HG03159 (cell line): ENCODE data around the gene TLE2.
A peak's percentile ranks its signal among the peaks of the same experiment; 100 is the strongest.
"Not testable (repeated sequence)": the region's sequence is repeated elsewhere in the genome, so short reads cannot be mapped to it uniquely, and the experiment has no call there.

Source experiments
- ATAC-seq: cut with Tn5 transposase; IDR thresholded peaks from one replicate; pipeline ENCODE4 v1.9.1; 2021; ENCODE audit warnings: mild to moderate bottlenecking, moderate library complexity; ENCODE audit not compliant: unreplicated experiment

Gene TLE2

GRCh38 chr19:3038214-3038613 is 9.1 kb upstream of the TLE2 start:
- ATAC-seq, result no peak

- not testable (repeated sequence) for ATAC-seq
Observed at GRCh38 chr19:3036977-3037544, 8.0 kb upstream of the TLE2 start.

GRCh38 chr19:3036119-3036976 is 7.3 kb upstream of the TLE2 start:
- peak; percentile 61 for ATAC-seq

- ATAC-seq, result peak; percentile 80
Observed at GRCh38 chr19:3035542-3036118, 6.5 kb upstream of the TLE2 start.

- ATAC-seq, result no peak
Observed at GRCh38 chr19:3034656-3035541, 5.8 kb upstream of the TLE2 start.

GRCh38 chr19:3034406-3034655 is 5.3 kb upstream of the TLE2 start:
- ATAC-seq, result no peak

- ATAC-seq, result no peak
Observed at GRCh38 chr19:3033595-3034405, 4.7 kb upstream of the TLE2 start.

GRCh38 chr19:3031607-3031867 is 2.5 kb upstream of the TLE2 start:
- no peak for ATAC-seq

- no peak for ATAC-seq
Observed at GRCh38 chr19:3028305-3029064, 595 bp downstream of the TLE2 start.

GRCh38 chr19:3027981-3028304 is 1.1 kb downstream of the TLE2 start:
- ATAC-seq, result no peak

GRCh38 chr19:3027292-3027691 is 1.8 kb downstream of the TLE2 start:
- no peak for ATAC-seq

GRCh38 chr19:3026768-3027167 is 2.3 kb downstream of the TLE2 start:
- no peak for ATAC-seq

- no peak for ATAC-seq
Observed at GRCh38 chr19:3025549-3025886, 3.6 kb downstream of the TLE2 start.

- no peak for ATAC-seq
Observed at GRCh38 chr19:3024870-3025548, 4.1 kb downstream of the TLE2 start.

GRCh38 chr19:3024509-3024869 is 4.6 kb downstream of the TLE2 start:
- no peak for ATAC-seq

GRCh38 chr19:3020321-3020960 is 8.6 kb downstream of the TLE2 start:
- no peak for ATAC-seq

- ATAC-seq, result no peak
Observed at GRCh38 chr19:3019211-3019854, 9.7 kb downstream of the TLE2 start.

- ATAC-seq, result no peak
Observed at GRCh38 chr19:3017923-3018322, 11.2 kb downstream of the TLE2 start.
